NCI-H1417 treated with DMSO at 0.1 percent for 48 hours (cell line): ENCODE data around the gene ALDH1A2.
"Not testable (repeated sequence)": the region's sequence is repeated elsewhere in the genome, so short reads cannot be mapped to it uniquely, and the experiment has no call there.

ENCODE experiments used
- DNase-seq: peaks from one replicate; lab custom pipeline; 2025; lab: John Stamatoyannopoulos, UW

The ALDH1A2 gene

DNA sequence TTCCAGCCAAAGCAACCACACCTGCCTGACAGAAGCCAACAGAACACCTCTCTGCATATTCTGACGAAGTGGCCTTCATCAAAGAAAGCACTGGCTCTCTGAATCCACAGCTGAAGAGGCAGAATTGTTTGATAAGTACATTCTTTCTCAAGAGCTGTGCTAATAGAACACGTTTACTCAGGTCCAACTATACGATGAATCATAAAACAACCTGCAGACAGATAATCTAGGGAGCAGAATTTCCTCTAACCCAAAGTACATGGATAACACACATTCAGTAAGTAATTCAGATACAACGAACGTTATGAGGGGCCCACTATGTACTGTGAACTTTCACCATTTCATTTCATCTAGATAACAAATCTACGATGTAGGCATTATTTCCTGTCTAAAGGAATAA lies 25.4 kb downstream of the ALDH1A2 start:
- no peak for DNase-seq

DNA sequence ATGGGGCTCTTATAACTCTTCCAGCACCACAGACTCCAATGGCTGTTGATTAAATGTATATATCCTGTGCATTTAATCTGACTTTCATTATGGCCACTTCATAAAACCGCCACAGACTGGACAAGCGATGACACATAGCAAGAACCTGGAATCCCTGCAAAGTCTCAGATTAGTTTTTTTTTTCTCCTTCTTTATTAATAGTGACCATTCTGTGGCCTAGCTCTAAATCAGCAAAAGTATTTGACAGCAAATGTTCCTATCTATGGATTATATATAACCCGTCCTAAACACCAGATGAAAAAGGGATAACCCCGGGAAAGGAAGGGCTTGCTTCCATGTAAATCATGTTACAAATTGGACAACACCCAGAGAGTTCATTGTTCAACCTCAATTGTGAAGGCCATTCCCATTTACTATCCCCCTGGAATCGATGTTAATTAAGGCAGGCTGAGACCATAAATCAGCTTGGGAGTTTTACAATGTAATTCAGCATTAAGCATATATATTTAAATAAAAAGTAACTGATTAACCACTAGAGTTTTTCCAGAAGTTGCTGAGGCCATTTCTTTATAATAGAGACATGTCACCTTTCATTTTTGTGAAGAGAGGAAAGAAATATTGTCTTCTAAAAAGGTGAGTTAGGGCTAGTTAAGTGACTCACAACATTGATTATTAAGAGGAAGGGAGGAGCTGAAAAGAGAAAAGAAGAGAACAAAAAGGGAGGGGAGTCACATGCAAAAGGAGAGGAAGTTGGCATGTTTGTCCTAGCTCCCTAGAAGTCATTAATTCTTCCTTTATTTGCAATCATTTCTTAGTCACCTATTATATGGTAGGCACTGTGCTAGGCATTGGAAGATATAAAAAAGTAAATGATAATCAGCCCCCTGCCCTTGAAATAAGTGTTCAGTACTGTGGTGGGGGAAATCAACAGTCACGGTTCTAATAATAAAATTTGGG lies 26.2 kb downstream of the ALDH1A2 start:
- DNase-seq: no peak

DNA sequence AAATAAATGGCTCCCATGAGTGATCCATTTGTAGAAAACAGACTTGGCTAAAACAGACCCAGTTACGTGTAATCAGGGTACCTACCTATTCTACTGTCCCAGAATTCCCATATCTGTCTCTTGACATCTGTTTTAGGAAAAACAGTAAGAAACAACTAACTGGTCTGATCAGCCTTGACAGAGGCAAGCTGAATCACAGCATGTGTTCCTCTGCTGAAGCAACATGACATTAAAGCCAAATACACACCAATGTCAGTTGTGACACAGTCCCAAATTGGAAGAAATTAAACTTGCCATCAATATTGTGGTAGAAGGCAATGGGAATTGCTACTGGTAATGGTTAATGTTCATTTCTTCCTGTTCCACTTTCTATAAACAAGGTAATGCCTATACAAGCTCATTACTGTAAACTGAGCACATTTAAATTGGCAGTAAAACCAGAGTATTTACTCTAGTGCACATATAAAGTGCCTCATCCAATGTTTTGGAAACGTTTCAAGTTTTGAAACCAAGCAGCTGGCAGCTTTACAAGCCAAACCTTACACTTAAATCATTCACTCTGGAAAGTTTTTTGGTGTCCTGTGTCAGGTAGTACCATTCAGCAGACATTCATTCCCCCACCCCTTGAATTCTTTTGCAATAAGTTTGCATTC lies 27.0 kb downstream of the ALDH1A2 start:
- DNase-seq: no peak

DNA sequence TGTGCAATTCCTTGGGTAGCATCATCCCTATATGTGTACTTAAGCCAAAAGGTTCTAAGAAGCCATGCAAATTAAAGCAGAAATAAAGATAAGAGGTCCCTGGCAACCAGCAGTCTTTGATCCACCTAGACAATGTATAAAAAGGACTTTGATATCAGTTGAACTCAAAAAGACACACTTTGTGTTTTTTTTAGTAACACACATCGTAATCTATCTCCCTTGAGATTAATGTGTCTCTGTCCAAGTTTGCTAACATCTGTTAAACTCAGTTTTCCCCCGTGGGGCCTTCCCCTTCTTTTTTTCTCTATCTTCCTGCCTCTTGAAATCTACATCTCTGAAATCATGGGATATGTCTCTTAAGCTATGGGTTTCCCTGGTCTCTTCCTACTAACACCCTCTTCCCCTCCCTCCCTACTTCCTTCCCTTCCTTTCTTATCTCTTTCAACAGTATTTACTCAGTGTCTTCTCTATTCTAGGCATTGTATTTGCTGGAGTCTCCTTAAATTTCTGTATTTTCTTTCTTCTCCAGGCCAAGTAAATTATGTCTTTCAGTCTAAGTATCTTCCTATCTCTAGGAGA lies 27.7 kb downstream of the ALDH1A2 start:
- no peak for DNase-seq

DNA sequence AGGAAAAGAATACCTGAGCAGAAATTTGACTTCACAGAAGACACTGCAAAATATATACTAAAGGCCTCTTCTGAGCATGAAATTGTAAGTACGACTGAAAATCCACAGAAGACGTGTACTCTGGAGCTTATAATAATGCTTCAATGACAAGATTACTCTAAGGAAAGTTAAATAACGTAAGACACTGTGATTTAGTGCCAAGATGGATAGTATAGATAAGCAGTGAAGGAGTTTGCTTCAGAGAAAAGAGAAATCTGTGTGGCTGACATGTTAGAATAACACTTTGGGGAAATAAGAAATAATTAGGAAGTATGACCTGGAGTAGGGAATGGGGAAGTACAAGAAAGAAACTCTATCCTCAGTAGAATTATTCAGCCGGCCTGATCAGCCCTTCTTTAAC lies 28.9 kb downstream of the ALDH1A2 start:
- DNase-seq: no peak

DNA sequence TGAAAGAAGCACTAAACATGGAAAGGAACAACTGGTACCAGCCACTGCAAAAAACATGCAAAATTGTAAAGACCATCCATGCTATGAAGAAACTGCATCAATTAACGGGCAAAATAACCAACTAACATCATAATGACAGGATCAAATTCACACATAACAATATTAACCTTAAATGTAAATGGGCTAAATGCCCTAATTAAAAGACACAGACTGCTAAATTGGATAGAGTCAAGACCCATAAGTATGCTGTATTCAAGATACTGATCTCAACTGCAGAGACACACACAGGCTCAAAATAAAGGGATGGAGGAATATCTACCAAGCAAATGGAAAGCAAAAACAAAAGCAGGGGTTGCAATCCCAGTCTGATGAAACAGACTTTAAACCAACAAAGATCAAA lies 37.1 kb downstream of the ALDH1A2 start:
- not testable (repeated sequence) for DNase-seq

DNA sequence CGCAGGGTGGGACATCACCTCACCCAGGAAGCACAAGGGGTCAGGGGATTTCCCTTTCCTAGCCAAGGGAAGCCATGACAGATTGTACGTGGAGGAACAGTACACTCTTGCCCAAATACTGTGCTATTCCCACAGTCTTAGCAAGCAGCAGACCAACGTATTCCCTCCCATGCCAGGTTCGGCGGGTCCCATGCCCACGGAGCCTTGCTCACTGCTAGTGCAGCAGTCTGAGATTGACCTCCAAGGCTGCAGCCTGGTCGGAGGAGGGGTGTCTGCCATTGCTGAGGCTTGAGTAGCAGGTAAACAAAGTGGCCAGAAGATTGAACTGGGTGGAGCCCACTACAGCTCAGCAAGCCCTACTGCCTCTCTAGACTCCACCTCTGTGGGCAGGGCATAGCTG lies 39.0 kb downstream of the ALDH1A2 start:
- no peak for DNase-seq

DNA sequence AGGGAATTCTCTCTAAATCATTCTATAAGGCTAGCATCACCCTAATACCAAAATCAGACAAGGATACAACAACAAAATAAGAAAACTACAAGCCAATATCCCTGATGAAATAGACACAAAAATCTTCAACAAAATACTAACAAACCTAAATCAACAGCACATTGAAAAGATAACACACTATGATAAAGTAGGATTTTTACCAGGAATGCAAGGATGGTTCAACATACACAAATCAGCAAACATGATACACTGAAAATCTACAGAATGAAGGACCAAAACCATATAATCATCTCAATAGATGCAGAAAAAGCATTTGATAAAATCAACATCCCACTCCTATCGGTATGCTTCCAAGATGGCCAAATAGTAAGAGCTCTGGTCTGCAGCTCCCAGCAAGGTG lies 39.5 kb downstream of the ALDH1A2 start:
- no peak for DNase-seq

DNA sequence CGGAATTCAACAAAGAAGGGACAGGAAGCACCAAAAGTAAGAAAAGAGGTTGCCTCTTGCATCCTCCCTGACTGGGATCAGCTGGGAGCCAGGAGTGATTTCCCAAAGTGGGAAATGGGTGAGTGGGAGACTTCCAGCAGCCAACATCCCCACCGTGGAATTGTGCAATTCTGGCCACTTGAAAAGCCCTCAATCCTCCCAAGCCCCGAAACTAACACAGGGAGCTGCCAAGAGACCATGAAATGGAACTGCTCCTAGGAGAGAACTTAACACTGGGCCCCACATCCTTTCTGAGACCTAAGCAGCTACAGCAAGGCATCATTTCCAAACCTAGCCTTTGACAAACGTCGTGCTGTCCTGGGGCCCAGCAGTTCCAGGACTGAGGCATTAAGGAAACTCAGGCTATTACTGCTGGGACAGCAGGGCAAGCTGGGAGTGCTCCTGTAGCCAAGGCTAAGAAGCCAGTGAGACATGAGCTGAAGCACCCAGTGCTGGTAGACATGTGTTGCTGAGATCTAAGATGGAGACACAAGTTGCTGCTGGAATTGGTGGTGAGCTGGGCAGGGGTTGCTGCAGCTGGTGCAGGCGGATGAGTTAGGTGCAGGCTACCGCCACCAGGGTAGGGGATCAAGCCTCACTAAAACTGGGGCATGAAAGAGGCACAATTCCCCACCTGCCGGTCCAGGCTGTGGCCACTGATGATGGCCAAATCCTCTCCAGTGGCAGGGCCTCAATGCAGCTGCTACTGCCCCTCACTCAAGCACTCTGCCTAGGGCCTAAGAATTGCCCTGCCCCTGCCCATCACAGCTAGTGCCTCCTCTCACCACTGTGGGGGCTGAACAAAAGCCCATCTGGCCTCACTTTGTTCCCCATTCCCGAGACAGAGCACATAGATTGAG lies 43.9 kb downstream of the ALDH1A2 start:
- DNase-seq: no peak

DNA sequence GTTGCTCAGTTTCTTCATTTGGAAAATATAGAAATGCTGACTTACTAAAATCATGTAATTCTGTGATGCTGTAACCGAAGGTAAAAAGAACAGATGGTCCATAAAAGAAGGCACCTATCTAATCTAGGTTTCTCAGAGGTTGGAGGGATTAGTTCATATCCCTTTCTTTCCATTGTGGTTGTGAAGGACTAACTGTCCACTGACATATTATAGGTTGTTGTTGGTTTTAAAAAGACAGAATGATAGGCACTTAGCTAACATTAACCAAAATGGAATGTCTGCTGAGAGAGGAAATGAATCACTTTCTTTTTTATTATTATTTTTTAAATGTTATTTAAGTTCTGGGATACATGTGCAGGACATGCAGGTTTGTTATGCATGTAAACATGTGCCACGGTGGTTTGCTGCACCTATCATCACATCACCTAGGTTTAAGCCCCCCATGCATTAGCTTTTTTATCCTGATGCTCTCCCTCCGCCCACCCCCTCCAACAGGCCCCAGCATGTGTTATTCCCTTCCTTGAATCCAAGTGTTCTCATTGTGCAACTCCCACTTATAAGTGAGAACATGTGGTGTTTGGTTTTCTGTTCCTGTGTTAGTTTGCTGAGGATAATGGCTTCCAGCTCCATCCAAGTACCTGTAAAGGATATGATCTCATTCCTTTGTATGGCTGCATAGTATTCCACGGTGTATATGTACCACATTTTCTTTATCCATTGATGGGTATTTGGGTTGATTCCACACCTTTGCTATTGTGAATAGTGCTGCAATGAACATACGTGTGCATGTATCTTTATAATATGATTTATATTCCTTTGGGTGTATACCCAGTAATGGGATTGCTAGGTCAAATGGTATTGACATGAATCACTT lies 45.8 kb downstream of the ALDH1A2 start:
- no peak for DNase-seq

DNA sequence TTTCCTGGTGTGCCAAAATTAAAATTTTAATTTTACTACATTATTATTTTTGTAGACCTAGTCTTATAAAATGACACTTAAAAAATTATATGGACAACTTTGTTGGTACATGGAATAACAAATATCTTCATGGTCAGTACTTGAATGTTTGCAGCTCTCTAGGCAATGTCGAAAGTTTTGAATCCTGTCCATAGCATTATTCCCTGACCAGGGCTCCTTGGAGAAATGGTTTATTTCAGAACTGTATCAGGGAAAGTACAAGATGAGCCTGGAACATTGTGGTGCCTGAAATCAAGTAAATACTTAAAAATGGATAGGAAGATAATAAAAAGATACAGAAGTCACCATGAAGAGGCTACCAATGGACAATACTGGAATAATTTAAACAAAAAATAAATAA lies 47.6 kb downstream of the ALDH1A2 start:
- no peak for DNase-seq

DNA sequence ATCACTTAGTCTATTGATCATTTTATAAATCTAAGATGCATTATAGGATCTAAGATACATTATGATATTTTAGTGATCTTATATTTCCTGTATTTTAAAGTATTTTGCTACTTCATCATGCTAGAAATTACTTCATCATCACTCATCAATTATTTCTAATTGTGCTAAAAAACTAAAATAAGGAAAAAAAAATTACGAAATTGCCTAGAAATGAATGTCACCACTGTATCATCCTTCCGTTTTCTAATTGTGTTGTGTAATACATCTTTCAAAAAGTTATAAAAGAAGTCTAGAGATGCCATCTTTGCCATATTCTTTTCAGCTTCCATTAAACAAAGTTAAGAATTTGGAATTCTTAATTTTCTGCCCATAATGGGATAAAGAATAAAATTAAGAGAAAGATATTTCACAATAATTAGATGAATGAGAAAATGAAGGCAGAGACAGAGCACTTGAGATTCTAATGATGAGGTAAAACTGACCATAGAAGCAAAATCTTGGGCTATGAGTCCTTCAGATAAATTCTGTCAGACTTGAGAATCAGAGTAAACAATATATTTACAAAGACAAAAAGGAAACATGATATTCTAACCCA lies 48.8 kb downstream of the ALDH1A2 start:
- DNase-seq: no peak

DNA sequence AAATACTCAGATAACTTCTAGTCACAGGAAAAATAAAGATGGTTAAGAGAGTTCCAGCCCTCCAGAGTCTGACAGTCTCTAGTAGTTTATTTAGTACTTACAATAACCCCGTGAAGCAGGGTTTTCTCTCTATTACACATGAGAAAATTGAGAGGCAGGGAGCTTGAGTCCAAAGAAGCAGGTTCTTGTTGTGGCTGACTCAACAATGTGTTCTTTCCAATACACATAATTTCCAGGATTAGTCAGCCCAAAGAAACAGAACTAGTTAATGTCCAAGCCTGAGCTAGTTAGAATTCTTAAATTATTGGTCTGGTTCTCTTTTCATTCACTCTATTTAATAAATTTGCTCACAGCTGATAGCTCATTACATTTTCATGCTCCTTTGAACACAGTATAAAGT lies 49.9 kb downstream of the ALDH1A2 start:
- DNase-seq: no peak

DNA sequence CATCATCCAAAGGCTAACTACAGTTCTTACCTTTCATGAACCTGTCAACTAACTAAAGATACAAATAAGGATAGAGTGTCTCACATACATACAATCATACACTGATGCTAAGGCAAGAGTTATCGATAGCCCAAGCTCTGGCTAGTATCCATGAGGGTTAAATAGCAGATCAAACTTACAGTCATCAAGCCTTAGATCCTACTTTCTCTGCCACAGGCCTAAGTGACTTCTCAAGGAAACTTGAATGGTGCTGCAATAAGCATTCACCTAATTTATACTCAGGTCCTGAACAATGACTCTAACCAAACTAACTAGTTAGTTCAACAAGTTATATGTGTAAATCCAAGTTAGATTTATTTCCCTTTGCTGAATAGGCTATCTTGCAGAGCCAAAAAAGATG lies 51.0 kb downstream of the ALDH1A2 start:
- DNase-seq: no peak

DNA sequence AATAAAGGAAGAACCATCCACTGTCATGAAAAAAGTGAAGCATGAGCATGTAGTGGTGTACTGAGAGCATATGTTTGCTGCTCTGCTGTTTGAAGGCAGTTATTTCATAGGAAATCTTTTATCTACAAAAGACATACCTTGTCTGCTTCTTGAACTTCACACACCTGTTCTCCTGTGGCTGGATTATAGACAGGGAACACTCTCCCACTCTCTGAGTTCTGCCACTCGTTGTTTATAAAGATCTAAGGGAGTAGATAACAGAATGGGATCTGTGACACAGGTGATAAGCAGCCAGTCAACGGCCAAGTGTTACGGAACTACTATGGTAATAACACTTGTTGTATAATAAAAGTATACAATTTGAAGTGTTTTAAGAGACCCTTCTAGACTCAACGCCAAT lies 51.5 kb downstream of the ALDH1A2 start:
- DNase-seq: no peak

DNA sequence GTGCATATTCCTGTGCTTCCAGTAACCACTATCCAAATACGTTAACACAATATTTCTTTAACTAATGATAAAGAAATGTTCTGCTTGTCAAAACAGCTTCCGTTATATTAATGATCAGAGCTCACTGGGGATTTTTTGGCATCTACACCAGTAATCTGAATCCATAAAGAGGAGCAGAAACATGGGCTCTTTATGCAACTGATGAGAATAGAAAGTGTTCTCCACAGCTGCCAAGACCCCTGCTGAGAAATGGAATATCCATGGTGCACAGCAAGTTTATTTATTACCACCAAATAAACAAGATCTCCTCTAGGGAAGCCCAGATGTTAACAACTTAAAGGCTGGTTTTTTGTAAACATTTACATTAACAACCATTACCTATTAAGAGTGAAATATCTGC lies 54.5 kb downstream of the ALDH1A2 start:
- no peak for DNase-seq

DNA sequence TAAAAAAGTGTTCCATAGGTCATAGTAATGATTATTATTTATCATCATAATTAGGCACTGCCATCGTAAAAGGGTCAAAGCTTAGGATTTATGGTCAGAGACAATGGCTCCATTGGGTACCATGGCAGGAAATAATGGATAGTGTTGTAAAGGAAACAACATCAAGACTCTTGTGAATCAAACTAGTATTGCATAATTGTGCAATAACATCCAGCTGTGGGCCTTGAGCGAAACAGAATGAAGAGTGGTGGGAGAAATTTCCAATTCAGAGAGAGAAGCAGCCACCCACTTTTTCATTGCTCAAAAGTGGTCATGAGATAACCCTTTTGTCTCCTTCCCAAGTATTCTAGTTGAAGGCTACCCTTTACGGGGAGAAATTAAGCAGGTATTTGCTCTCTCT lies 61.7 kb downstream of the ALDH1A2 start:
- no peak for DNase-seq

DNA sequence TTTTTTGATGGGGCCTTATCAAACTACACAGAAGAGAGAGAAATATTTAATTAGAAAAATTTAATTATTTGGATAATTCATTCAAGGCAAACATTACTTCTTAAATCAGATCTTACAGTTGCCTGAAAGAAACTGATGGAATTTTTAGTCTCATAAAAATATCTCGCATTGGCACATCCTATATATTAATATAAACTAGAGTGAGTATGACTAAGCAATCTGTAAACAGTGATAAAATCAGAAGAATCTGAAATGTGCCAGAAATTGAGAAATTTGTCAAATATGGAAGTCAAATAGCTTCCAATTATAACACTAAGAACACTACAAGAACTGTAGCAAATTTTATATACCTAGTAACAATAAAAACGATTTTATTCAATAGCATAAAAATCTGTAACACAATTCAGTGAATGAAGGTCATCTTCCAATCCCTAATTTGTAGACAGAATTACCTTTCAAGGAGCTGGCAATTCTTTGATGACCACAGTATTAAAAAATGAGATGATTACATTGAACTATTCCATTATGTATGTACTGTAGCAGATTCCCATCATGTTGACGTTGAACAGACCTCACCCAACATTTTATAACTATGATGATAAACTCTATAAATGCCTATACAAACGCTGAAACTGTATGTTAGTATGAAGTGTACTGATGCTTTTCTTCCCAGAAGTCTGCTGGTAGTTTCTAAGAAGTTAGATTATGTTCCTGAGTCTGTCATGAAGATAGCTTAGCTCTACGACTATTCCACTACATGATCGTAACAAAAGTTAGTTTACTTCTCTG lies 63.0 kb downstream of the ALDH1A2 start:
- DNase-seq: no peak

DNA sequence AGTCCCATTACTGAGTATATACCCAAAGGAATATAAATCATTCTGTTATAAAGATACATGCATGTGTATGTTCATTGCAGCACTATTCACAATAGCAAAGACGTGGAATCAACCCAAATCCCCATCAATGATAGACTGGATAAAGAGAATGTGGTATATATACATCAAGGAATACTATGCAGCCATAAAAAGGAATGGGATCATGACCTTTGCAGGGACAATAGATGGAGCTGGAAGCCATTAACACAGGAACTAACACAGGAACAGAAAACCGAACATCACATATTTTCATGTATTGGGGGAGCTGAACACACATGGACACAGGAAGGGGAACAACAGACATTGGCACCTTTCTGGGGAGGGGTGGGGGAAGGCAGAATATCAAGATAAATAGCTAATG lies 65.8 kb downstream of the ALDH1A2 start:
- not testable (repeated sequence) for DNase-seq

DNA sequence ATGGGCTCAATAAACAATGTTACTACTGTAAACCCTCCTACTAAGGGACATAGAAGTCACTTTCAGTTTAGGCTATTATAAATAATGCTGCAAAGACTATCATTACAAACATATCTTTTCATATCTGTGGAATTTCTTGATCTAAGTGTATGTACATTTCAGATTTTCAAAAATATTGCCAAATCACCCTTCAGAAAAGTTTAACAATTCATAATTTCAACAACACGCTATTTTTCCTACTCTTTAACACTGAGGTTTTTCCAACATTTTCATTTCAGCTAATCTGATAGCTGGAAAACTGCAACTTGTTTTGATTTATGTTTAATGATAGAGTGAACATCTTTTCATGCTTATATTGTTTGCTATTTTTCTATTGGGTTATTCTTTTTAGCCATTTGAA lies 69.0 kb downstream of the ALDH1A2 start:
- no peak for DNase-seq
